ENCODE results near the gene SLC44A4. TPM values are rescaled to one million over a fixed set of nuclear protein-coding genes. Genes with fewer than 3 reads are reported as not detected.
"Not testable (repeated sequence)": the region's sequence is repeated elsewhere in the genome, so short reads cannot be mapped to it uniquely, and the experiment has no call there.

SLC44A4 gene
- total RNA-seq, 1 experiment from 2014 or later: 3.5 TPM

GRCh38 chr6:31825553-31825952 is 53.2 kb downstream of the SLC44A4 start:
- Histone ChIP-seq H3K9me3 (ENCODE audit: low read length) (no peaks in the 10 kb centered on the region), H3K27me3 (ENCODE audit: low read length) (no peaks in the 10 kb centered on the region), H3K9me2 (replicated peaks; ENCODE audit: low read length) (no peaks in the 10 kb centered on the region), H3K4me3 (ENCODE audit: low read length) (peak overlapping the region; percentile 58), H3K9ac (ENCODE audit: low read length) (peak overlapping the region; percentile 5; the same call in 1 of the 2 replicates), H3K4me2 (ENCODE audit: low read length) (peak overlapping the region; percentile 89), H3K36me3 (ENCODE audit: low read depth, low read length) (no peaks in the 10 kb centered on the region), H3K4me1 (ENCODE audit: insufficient read depth, low read length) (peaks cover 49% of the 10 kb centered on the region), H3K27ac (ENCODE audit: low read length) (peak overlapping the region; percentile 82), H4K20me1 (ENCODE audit: low read length) (peaks cover 14% of the 10 kb centered on the region), H3F3A (ENCODE audit: low read length, unreplicated experiment) (peaks cover 12% of the 10 kb centered on the region), H2AFZ (ENCODE audit: low read length) (no peak overlapping the region), H3K79me2 (ENCODE audit: low read length) (peaks cover 62% of the 10 kb centered on the region)
- ChIA-PET CTCF (interaction anchor here (0.8 kb wide), 1 partner anchor 10 kb away, joined by 5 read pairs; the partner anchor contains the start of gene HSPA1A), POLR2A (ENCODE audit: unreplicated experiment) (interaction anchor here (0.8 to 2.5 kb wide), 2 partner anchors 10 to 11 kb away, joined by 5 to 54 read pairs; partner anchors contain the start of genes HSPA1A and HSPA1L)
- BruUV-seq (replicated peaks): no TSS peak
- no peak for DNase-seq
- TF ChIP-seq EZH2 (IDR thresholded peaks at IDR 0.05; ENCODE audit: low read length, unreplicated experiment) (no peak), EZH2phosphoT487 (IDR thresholded peaks at IDR 0.05; ENCODE audit: borderline replicate concordance, low read length) (no peak), CTCF (conservative IDR thresholded peaks at IDR 0.05; ENCODE audit: low read depth, low read length) (no peak)
- intact Hi-C loops (cut with micrococcal nuclease): no loop called here
- no peak for ATAC-seq

GRCh38 chr6:31823592-31824196 is 55.1 kb downstream of the SLC44A4 start:
- peak overlapping the region; percentile 91; the same call in 1 of the 2 replicates for H3K4me2 ChIP-seq (ENCODE audit: low read length)
- H4K20me1 ChIP-seq (ENCODE audit: low read length): peaks cover 15% of the 10 kb centered on the region; the same call in 1 of the 2 replicates
- H3K9me3 ChIP-seq (ENCODE audit: low read length); H3K4me3 ChIP-seq (ENCODE audit: low read length); H3K36me3 ChIP-seq (ENCODE audit: low read depth, low read length); H3K9ac ChIP-seq (ENCODE audit: low read length); CTCF ChIA-PET; H3K9me2 ChIP-seq (replicated peaks; ENCODE audit: low read length); intact Hi-C loops (cut with micrococcal nuclease); DNase-seq; H3K27me3 ChIP-seq (ENCODE audit: low read length); H2AFZ ChIP-seq (ENCODE audit: low read length); H3K27ac ChIP-seq (ENCODE audit: low read length); ATAC-seq; BruUV-seq (replicated peaks); POLR2A ChIA-PET (ENCODE audit: unreplicated experiment): not testable (repeated sequence)
- peaks cover 13% of the 10 kb centered on the region for H3F3A ChIP-seq (ENCODE audit: low read length, unreplicated experiment)
- H3K4me1 ChIP-seq (ENCODE audit: insufficient read depth, low read length): peaks cover 62% of the 10 kb centered on the region
- peaks cover 67% of the 10 kb centered on the region for H3K79me2 ChIP-seq (ENCODE audit: low read length)

- Histone ChIP-seq H3K36me3 (ENCODE audit: low read depth, low read length) (no peaks in the 10 kb centered on the region), H3K79me2 (ENCODE audit: low read length) (peaks cover 78% of the 10 kb centered on the region), H4K20me1 (ENCODE audit: low read length) (peaks cover 29% of the 10 kb centered on the region), H3K9me2 (replicated peaks; ENCODE audit: low read length) (no peaks in the 10 kb centered on the region), H3K9me3 (ENCODE audit: low read length) (no peaks in the 10 kb centered on the region), H3K4me1 (ENCODE audit: insufficient read depth, low read length) (peaks cover 66% of the 10 kb centered on the region), H3K4me3 (ENCODE audit: low read length) (peak overlapping the region; percentile 73), H3K27ac (ENCODE audit: low read length) (peak overlapping the region; percentile 91), H3K4me2 (ENCODE audit: low read length) (peak overlapping the region; percentile 91), H3K9ac (ENCODE audit: low read length) (peak overlapping the region; percentile 81), H3K27me3 (ENCODE audit: low read length) (no peaks in the 10 kb centered on the region), H2AFZ (ENCODE audit: low read length) (peak overlapping the region; percentile 78), H3F3A (ENCODE audit: low read length, unreplicated experiment) (peaks cover 13% of the 10 kb centered on the region)
- CTCF ChIA-PET: no interaction called here
- intact Hi-C loops (cut with micrococcal nuclease): no loop called here
- BruUV-seq (replicated peaks): TSS peak; percentile 38
- ATAC-seq: peak; percentile 37
- peak; percentile 92 for DNase-seq
- TF ChIP-seq EZH2 (IDR thresholded peaks at IDR 0.05; ENCODE audit: low read length, unreplicated experiment): no peak
- POLR2A ChIA-PET (ENCODE audit: unreplicated experiment): no interaction called here
Observed at GRCh38 chr6:31822036-31822821, 56.6 kb downstream of the SLC44A4 start.
